ENCODE measurements around the gene WRNIP1.

The WRNIP1 gene

DNA sequence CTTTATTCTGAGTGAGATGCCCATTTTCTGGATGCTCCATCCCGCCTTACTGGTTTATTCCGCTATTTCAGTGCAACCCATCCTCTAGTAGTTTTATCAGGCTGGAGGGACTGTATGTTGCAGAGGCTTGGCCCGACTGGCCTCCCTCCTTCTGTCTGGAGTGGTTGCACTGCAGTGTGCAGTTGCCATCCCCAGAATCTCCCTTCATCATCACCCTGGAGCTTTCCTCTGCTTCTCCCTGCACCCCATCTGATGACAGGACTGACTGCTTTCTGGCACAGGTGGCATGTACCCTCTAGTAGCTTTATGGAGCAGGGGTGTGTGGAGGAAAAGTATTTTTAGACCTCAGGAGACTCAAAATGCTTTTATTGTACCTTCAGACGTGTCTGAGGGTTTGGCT, 21.1 kb downstream of the WRNIP1 start:
- TF ChIP-seq, protein P1, sequence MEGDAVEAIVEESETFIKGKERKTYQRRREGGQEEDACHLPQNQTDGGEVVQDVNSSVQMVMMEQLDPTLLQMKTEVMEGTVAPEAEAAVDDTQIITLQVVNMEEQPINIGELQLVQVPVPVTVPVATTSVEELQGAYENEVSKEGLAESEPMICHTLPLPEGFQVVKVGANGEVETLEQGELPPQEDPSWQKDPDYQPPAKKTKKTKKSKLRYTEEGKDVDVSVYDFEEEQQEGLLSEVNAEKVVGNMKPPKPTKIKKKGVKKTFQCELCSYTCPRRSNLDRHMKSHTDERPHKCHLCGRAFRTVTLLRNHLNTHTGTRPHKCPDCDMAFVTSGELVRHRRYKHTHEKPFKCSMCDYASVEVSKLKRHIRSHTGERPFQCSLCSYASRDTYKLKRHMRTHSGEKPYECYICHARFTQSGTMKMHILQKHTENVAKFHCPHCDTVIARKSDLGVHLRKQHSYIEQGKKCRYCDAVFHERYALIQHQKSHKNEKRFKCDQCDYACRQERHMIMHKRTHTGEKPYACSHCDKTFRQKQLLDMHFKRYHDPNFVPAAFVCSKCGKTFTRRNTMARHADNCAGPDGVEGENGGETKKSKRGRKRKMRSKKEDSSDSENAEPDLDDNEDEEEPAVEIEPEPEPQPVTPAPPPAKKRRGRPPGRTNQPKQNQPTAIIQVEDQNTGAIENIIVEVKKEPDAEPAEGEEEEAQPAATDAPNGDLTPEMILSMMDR (conservative IDR thresholded peaks at IDR 0.05): no peak
- TF ChIP-seq ZFX (IDR thresholded peaks at IDR 0.05): no peak
- H3K27ac ChIP-seq: no peak overlapping the region

DNA sequence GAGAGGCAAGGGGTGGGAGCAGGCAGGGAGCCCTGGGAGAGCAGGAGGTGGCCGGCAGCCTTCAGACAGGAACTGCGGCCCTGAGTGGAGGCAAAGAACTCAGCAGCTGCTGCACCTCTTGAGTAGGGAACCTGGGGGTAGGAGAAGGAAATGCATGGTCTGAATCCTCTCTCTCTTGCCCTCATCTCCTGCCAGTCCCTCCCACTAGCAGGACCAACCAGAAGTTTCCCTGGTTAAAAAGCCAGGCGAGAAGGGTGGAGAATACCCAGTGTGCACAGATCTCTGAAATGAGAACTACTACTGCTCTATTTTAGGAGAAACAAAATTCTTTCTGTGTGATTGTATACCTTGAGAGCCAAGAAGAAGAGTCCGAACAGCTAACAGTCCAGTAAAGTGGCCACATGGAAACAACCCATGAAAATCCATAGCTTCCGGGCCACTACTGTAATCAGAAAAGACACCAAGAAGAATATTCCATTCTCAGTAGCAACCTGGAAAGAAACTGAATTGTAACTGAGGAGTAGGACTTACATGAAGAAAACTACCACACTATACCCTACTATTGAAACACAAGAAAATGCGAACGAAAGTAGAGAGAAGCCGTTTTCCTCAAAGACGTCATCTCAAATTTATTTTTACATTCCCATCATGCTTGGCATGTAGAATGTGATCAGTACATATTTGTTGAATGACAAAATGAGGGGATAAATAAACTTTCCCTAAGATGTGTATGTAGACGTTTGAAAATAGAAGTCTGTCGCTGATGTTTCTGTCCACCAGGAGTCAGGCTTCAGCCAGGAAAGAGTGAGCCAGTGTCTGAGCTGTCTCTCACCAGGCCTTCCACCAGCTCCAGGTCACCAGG, 25.6 kb downstream of the WRNIP1 start:
- no peak for TF ChIP-seq ZFX (IDR thresholded peaks at IDR 0.05)
- TF ChIP-seq, protein P1 (conservative IDR thresholded peaks at IDR 0.05): peak; percentile 89
- no peak overlapping the region for H3K27ac ChIP-seq

DNA sequence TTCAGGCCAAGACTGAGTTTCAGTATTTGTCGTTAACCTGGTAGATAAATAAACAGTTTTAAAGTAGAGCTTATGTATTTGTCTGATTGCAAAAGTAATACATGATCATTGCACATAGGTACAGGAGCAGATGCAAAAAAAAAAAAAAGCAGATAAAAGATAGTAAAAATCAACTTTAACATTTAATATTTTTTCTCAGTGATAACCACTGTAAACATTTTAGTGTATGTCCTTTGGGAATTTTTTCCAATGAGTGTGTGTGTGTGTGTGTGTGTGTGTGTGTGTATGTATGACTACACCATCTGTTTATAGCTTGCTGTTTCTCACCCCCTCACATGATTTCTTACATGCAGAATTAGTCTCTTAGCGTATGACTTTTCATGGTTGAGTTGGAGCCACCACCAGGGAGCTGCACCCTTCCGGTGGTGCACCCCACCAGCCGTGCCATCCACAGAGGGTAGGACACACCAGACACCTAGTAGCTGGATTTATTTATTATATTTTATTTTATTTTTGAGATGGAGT, 26.3 kb downstream of the WRNIP1 start:
- no peak overlapping the region for H3K27ac ChIP-seq

DNA sequence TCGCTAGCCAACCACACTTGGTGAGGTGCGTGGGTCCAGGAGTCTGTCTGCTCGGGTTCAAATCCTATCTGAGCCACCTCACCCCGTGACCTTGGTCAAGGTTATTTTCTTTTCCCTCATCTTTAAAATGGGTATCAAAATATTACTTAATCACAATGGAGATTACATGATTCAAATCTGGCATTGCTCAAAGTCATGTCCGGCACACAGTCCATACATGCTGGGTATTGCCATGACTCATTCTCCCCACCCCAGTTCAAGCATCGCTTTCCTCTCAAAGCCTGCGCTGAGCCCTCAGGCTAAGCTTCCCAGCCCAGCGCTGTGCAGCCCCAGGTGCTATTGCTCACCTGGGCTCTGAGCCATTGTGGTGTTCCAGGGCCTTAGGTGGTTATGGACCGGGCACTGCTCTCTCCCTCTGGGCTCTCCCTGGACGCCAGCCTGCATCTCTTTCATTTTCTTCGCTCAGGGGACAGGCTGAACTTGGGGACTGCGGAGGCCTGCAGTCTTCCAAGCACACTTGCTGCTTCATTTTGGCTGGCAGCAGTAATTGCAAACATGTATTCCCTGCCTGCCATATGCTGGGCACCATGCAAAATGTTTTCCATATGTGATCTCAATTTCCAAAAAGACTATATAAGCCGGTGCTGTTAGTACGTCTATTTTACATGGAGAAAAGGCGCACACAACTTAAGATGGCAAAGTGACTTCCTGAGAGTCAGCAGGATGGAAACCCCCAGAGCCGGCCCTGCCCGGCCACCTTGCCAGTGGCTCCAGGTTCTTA, 27.3 kb downstream of the WRNIP1 start:
- H3K27ac ChIP-seq: no peak overlapping the region
- TF ChIP-seq, protein P1 (conservative IDR thresholded peaks at IDR 0.05): no peak
- TF ChIP-seq ZFX (IDR thresholded peaks at IDR 0.05): no peak

More for the DNA sequence above, 26.3 kb downstream of the WRNIP1 start:
- TF ChIP-seq, protein P1 (conservative IDR thresholded peaks at IDR 0.05): peak; percentile 66; the same call in 1 of the 2 replicates
- TF ChIP-seq ZFX (IDR thresholded peaks at IDR 0.05): no peak

DNA sequence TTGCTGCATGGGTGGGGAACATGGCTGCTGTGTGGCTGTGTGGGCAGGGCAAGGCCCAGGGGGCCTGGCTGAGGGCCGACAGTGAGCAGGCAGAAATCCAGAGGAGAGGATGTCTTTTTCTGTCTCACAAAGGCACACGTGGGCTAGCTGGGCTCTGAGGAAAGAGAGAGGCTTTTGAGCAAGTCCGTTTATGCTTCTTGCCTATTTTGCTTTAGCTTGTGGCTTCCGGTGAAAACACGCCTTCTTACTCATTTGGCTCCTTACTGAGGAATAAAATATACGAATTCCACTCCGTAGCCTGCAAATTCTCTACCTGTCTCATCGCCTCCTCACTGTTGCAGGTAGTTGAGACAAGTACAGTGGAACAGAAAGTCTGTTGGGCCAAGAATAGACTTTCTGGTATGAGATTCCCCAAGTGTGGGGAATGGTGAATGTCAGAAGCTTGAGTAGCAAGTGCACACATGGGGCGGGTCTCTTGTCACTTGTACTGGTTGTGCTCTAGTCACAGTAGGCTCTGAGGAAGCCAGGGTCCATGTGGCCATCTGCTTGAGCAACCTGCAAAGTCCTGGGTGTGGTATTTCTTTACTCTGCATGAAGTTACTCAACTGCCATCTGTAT, 28.4 kb downstream of the WRNIP1 start:
- no peak overlapping the region for H3K27ac ChIP-seq
- TF ChIP-seq ZFX (IDR thresholded peaks at IDR 0.05): no peak
- TF ChIP-seq, protein P1 (conservative IDR thresholded peaks at IDR 0.05): no peak

DNA sequence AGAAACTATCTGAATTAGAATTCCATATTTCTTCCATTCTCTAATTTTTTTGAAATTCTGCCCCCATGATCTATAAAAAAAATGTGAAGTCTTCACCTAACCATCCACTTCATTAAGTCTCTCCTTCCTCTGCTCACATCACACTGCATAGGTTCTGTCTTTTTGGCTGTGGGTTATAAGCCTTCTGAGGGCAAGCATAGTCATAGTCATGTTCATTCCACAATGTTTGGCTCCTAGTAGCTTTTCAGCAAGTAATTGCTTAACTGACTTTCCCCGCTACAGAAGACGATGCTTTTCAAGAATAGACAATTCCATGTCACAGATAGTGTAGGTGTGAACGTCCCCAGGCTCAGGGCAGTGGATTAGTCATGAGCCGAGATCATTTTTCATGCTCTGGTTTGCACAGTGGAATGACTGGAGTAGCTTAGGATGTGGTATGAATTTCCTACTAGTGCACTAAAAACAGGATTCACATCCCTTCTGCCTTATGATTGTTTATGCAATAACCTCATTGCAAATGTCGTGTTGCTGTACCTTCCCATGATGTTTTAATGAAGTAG, 29.1 kb downstream of the WRNIP1 start:
- H3K27ac ChIP-seq: no peak overlapping the region
- no peak for TF ChIP-seq ZFX (IDR thresholded peaks at IDR 0.05)
- TF ChIP-seq, protein P1 (conservative IDR thresholded peaks at IDR 0.05): no peak

Data from C4-2B (cell line).